Nephron progenitor cell (in vitro differentiated cells): Measurements from ENCODE around the gene CCDC69.

ENCODE experiments used
- DNase-seq: peaks from one replicate; pipeline ENCODE4 v3.0.0; 2021
- H3K27ac Mint-ChIP-seq: 2 replicates; pipeline ENCODE4 v1.8.0; 2021; ENCODE audit warnings: mild to moderate bottlenecking, moderate library complexity, mixed read lengths
- H3K27me3 Mint-ChIP-seq: 2 replicates; pipeline ENCODE4 v1.8.0; 2021; ENCODE audit warnings: mild to moderate bottlenecking, low read depth, mixed read lengths; ENCODE audit not compliant: poor library complexity
- H3K36me3 Mint-ChIP-seq: 2 replicates; pipeline ENCODE4 v1.8.0; 2021; ENCODE audit warnings: low read depth, mixed read lengths
- H3K4me1 Mint-ChIP-seq: 2 replicates; pipeline ENCODE4 v1.8.0; 2021; ENCODE audit warnings: mixed read lengths
- H3K4me3 Mint-ChIP-seq: 2 replicates; pipeline ENCODE4 v1.8.0; 2021; ENCODE audit warnings: mild to moderate bottlenecking, moderate library complexity, mixed read lengths
- H3K9me3 Mint-ChIP-seq: 2 replicates; pipeline ENCODE4 v1.8.0; 2021; ENCODE audit warnings: mild to moderate bottlenecking, moderate library complexity, mixed read lengths
- CTCF ChIP-seq: fragments of 200-600 bp; sonication (generic); IDR thresholded peaks from 2 replicates; pipeline ENCODE4 v1.5.0; 2021; ENCODE audit warnings: antibody characterized with exemption

The CCDC69 gene

GRCh38 chr5:151140686-151141459, 83.0 kb downstream of the CCDC69 start:
- DNase-seq, result no peak
- Mint-ChIP-seq H3K27ac (peak overlapping the region; percentile 40), H3K4me3 (no peak overlapping the region), H3K4me1 (peaks cover 47% of the 10 kb centered on the region), H3K36me3 (peaks cover 37% of the 10 kb centered on the region), H3K27me3 (peaks cover 3% of the 10 kb centered on the region), H3K9me3 (no peaks in the 10 kb centered on the region)
- no peak for TF ChIP-seq CTCF

GRCh38 chr5:151139646-151140045, 84.2 kb downstream of the CCDC69 start:
- Mint-ChIP-seq H3K27me3 (peaks cover 3% of the 10 kb centered on the region), H3K27ac (no peak overlapping the region), H3K9me3 (no peaks in the 10 kb centered on the region), H3K4me3 (no peak overlapping the region), H3K36me3 (peaks cover 33% of the 10 kb centered on the region), H3K4me1 (peaks cover 35% of the 10 kb centered on the region)
- no peak for TF ChIP-seq CTCF
- DNase-seq, result no peak

GRCh38 chr5:151139015-151139414, 84.9 kb downstream of the CCDC69 start:
- no peak for TF ChIP-seq CTCF
- DNase-seq, result no peak
- H3K4me1 Mint-ChIP-seq, result peaks cover 29% of the 10 kb centered on the region
- H3K27me3 Mint-ChIP-seq, result peaks cover 3% of the 10 kb centered on the region
- H3K9me3 Mint-ChIP-seq, result no peaks in the 10 kb centered on the region
- peaks cover 33% of the 10 kb centered on the region for H3K36me3 Mint-ChIP-seq
- H3K4me3 Mint-ChIP-seq, result no peak overlapping the region
- H3K27ac Mint-ChIP-seq, result no peak overlapping the region

- no peak for TF ChIP-seq CTCF
- no peaks in the 10 kb centered on the region for H3K9me3 Mint-ChIP-seq
- peaks cover 41% of the 10 kb centered on the region for H3K36me3 Mint-ChIP-seq
- H3K27ac Mint-ChIP-seq, result no peak overlapping the region
- peaks cover 3% of the 10 kb centered on the region for H3K27me3 Mint-ChIP-seq
- peaks cover 23% of the 10 kb centered on the region for H3K4me1 Mint-ChIP-seq
- no peak overlapping the region for H3K4me3 Mint-ChIP-seq
- DNase-seq, result no peak
Observed at GRCh38 chr5:151138114-151138513, 85.8 kb downstream of the CCDC69 start.

- TF ChIP-seq CTCF, result no peak
- Mint-ChIP-seq H3K4me1 (peaks cover 16% of the 10 kb centered on the region), H3K36me3 (peaks cover 46% of the 10 kb centered on the region), H3K27me3 (peaks cover 3% of the 10 kb centered on the region), H3K9me3 (no peaks in the 10 kb centered on the region), H3K4me3 (no peak overlapping the region), H3K27ac (no peak overlapping the region)
- no peak for DNase-seq
Observed at GRCh38 chr5:151137067-151137825, 86.6 kb downstream of the CCDC69 start.
